GM23248 (cell line): ENCODE results near the gene SCYL3. TPM values are rescaled to one million over a fixed set of nuclear protein-coding genes. Genes with fewer than 3 reads are reported as not detected.
"Not testable (repeated sequence)": the region's sequence is repeated elsewhere in the genome, so short reads cannot be mapped to it uniquely, and the experiment has no call there.

ENCODE experiments used
- DNase-seq: peaks from one replicate; pipeline ENCODE4 v3.0.0-alpha.2; 2015
- H2AFZ ChIP-seq: fragments of 200-600 bp; sonication (generic); 2 replicates; pipeline ENCODE4 v1.6.1; 2016; ENCODE audit warnings: antibody characterized with exemption
- H3F3A ChIP-seq: fragments of 200-600 bp; sonication (generic); 2 replicates; pipeline ENCODE4 v1.6.1; 2016; ENCODE audit warnings: mild to moderate bottlenecking, antibody characterized with exemption, mixed run types; ENCODE audit not compliant: insufficient read depth
- H3K27ac ChIP-seq: fragments of 200-600 bp; sonication (generic); 2 replicates; pipeline ENCODE4 v1.5.1; 2016; ENCODE audit warnings: mild to moderate bottlenecking
- H3K27me3 ChIP-seq: fragments of 200-600 bp; sonication (generic); replicated peaks from 2 replicates; pipeline ENCODE4 v1.6.1; 2016; ENCODE audit warnings: mild to moderate bottlenecking; ENCODE audit not compliant: insufficient read depth
- H3K36me3 ChIP-seq: fragments of 200-600 bp; sonication (generic); 2 replicates; pipeline ENCODE4 v1.6.1; 2016; ENCODE audit warnings: low read depth, mild to moderate bottlenecking
- H3K4me1 ChIP-seq: fragments of 200-600 bp; sonication (generic); 2 replicates; pipeline ENCODE4 v1.6.1; 2016; ENCODE audit warnings: mild to moderate bottlenecking; ENCODE audit not compliant: insufficient read depth
- H3K4me2 ChIP-seq: fragments of 200-600 bp; sonication (generic); one replicate; pipeline ENCODE4 v1.6.1; 2016; ENCODE audit warnings: mild to moderate bottlenecking; ENCODE audit not compliant: unreplicated experiment
- H3K4me3 ChIP-seq: fragments of 200-600 bp; sonication (generic); 2 replicates; pipeline ENCODE4 v1.5.1; 2016; ENCODE audit warnings: mild to moderate bottlenecking
- H3K79me2 ChIP-seq: fragments of 200-600 bp; sonication (generic); 2 replicates; pipeline ENCODE4 v1.6.1; 2016; ENCODE audit warnings: mild to moderate bottlenecking; ENCODE audit not compliant: insufficient read depth
- H3K9ac ChIP-seq: fragments of 200-600 bp; sonication (generic); 2 replicates; pipeline ENCODE4 v1.6.1; 2016; ENCODE audit warnings: mild to moderate bottlenecking
- H3K9me2 ChIP-seq: fragments of 200-600 bp; sonication (generic); 2 replicates; pipeline ENCODE4 v1.6.1; 2016; ENCODE audit warnings: mixed run types, mild to moderate bottlenecking, moderate library complexity; ENCODE audit not compliant: insufficient read depth
- H3K9me3 ChIP-seq: fragments of 200-600 bp; sonication (generic); one replicate; pipeline ENCODE4 v1.6.1; 2017; ENCODE audit warnings: low read depth
- H4K20me1 ChIP-seq: fragments of 200-600 bp; sonication (generic); 2 replicates; pipeline ENCODE4 v1.6.0; 2016; ENCODE audit not compliant: insufficient read depth
- EZH2 ChIP-seq: fragments of 200-600 bp; sonication (generic); IDR thresholded peaks from 2 replicates; pipeline ENCODE4 v1.6.1; 2018; ENCODE audit warnings: antibody characterized with exemption, mild to moderate bottlenecking; ENCODE audit not compliant: insufficient read depth, poor library complexity, severe bottlenecking
- EZH2phosphoT487 ChIP-seq: fragments of 200-600 bp; sonication (generic); IDR thresholded peaks from 2 replicates; pipeline ENCODE4 v1.6.1; 2018; ENCODE audit warnings: antibody characterized with exemption, moderate library complexity, mild to moderate bottlenecking, low read depth; ENCODE audit not compliant: insufficient read depth
- WGBS, 2 experiments: methylation state at CpG; one replicate each; pipeline ENCODE4 v1.1.6; 2015 to 2017; ENCODE audit warnings: low lambda C conversion rate in 2 of 2, low coverage in 1 of 2; ENCODE audit errors: missing lambda C conversion rate in 2 of 2; 5-methylcytosine and 5-hydroxymethylcytosine counted together
- in situ Hi-C: fragments of 300-500 bp; cut with MboI; formaldehyde crosslinking; loops from 2 replicates; pipeline ENCODE4 v1.15.0; 2020
- polyA plus RNA-seq: library from polyadenylated mRNA; unstranded; fragments of >200 nt; fragmentation: Nextera tagmentation; extraction: Ambion mirVana; gene quantifications from 2 replicates; pipeline ENCODE4 v1.2.1, GENCODE V29; 2016
- total RNA-seq: library from RNA; depleted of rRNA; stranded (reverse); fragments of >200 nt; shearing (Covaris generic); gene quantifications from 2 replicates; pipeline ENCODE4 v1.2.3, GENCODE V29; 2014

SCYL3 gene
- total and polyA plus RNA-seq, 2 experiments from 2014 or later, result 5.8 to 7.6 TPM

DNA sequence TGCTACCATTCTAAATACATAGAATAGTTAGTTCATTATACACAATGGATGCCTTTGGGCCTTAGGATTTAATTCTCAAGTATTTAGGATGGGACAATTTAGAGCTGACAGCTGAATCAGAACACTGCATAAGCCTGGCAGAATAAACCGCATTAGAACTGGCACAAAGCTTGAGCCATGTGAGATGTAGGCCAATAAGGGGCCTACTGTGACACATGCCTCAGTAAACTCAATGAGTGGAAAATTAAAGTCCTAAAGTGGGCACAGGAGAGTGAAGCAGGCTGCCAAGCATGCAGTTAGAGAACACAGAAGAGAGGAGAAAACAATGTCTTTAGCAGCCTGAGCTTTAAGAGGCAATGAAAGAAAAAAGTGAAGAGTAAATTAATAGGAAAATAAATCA, 24.3 kb downstream of the SCYL3 start:
- Histone ChIP-seq H3K9me2 (no peaks in the 10 kb centered on the region), H3F3A (peaks cover 6% of the 10 kb centered on the region), H3K36me3 (peaks cover 60% of the 10 kb centered on the region), H4K20me1 (no peaks in the 10 kb centered on the region), H3K4me1 (peaks cover 22% of the 10 kb centered on the region), H3K4me3 (no peak overlapping the region), H3K9ac (no peak overlapping the region), H3K27me3 (no peaks in the 10 kb centered on the region), H3K27ac (no peak overlapping the region), H3K4me2 (no peak overlapping the region), H3K79me2 (no peaks in the 10 kb centered on the region), H3K9me3 (no peaks in the 10 kb centered on the region), H2AFZ (no peak overlapping the region)
- DNase-seq, result no peak
- in situ Hi-C loops, result no loop called here
- 61 to 68% methylated on average over 1 of the region's 1 CpG for WGBS, 2 experiments
- TF ChIP-seq EZH2, result no peak

DNA sequence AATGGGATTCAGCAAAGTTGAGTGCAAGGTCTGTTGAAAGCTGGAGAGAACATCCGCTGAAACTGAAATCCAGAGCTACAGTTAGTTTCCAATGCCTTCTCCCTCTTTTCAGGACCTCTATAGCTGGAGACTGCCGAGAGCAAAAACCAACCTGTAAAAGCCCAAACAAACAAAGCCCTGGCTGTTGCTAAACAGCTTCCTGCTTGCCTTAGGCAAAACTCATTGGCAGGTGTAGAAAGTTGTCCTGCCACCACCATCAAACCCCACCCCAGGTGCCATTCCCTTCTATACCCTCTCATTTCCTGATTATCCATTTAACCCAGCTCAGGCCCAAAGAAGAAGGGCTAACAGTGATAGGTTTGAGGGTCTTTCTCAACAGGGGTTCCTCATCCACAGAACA, 24.7 kb downstream of the SCYL3 start:
- H3K9ac ChIP-seq, result no peak overlapping the region
- in situ Hi-C loops, result no loop called here
- H3K9me2 ChIP-seq, result no peaks in the 10 kb centered on the region
- TF ChIP-seq EZH2 (no peak), EZH2phosphoT487 (no peak)
- H3F3A ChIP-seq, result peaks cover 4% of the 10 kb centered on the region
- no peak for DNase-seq
- H3K4me3 ChIP-seq, result no peak overlapping the region
- H2AFZ ChIP-seq, result no peak overlapping the region
- peaks cover 19% of the 10 kb centered on the region for H3K4me1 ChIP-seq
- H3K36me3 ChIP-seq, result peaks cover 61% of the 10 kb centered on the region
- H3K4me2 ChIP-seq, result no peak overlapping the region
- H3K27me3 ChIP-seq, result no peaks in the 10 kb centered on the region
- WGBS, 2 experiments, result 100% methylated on average over 2 of the region's 2 CpGs
- H3K27ac ChIP-seq, result no peak overlapping the region
- H4K20me1 ChIP-seq, result no peaks in the 10 kb centered on the region
- H3K79me2 ChIP-seq, result no peaks in the 10 kb centered on the region
- H3K9me3 ChIP-seq, result no peaks in the 10 kb centered on the region

DNA sequence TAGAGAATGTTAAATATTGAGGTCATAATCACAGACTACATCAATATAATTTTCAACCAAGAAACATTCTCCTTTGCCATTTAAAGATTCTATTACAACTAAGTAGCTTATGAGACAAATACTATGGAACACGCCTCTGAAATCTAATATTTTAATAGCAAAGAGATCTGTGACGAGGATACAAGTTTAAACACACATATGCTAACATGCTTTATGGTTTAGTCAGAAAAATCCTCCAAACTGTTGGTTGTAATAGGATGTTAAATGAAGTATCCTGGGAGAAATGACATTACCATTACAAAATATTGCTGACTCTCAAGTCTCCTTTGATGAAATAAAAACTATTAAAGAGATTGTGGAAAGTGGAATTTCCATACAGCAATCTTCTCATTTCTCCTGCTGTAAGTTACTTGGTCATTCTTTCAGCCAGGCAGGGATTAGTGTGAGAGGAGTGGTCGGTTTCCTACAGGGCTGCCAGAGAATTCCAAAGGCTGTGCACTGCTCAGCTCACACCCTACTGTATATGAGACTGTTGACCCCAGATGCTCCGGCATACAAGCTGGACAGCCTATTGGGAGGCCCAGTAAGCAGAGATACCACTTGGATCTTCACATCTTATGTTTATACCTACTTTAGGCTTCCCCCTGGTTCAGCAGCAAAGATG, 26.6 kb downstream of the SCYL3 start:
- in situ Hi-C loops, result no loop called here
- peaks cover 66% of the 10 kb centered on the region for H3K36me3 ChIP-seq
- no peaks in the 10 kb centered on the region for H3K27me3 ChIP-seq

DNA sequence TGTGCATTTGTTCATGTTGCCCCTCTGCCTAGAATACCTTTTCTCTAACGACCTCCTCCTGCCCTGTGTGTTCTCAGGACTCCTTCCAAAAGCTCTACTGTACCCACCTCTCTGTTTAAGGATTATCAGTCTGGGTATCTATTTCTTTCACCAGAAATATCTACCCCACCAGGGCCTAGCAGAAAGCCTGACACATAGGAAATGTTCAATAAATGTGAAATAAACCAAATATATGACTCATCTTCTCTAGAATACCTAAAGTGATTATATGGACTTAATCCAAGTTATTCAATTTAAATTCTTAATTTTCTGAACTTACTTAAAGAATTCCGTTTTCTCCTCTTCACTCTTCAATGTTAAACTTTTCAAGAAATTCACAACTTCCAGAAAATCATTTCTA, 27.1 kb downstream of the SCYL3 start:
- H3K9ac ChIP-seq, result no peak overlapping the region
- no peaks in the 10 kb centered on the region for H3F3A ChIP-seq
- no peak overlapping the region for H3K27ac ChIP-seq
- H3K9me3 ChIP-seq, result no peaks in the 10 kb centered on the region
- no peaks in the 10 kb centered on the region for H3K9me2 ChIP-seq
- H3K4me3 ChIP-seq, result no peak overlapping the region
- DNase-seq, result no peak
- in situ Hi-C loops, result no loop called here
- TF ChIP-seq EZH2 (no peak), EZH2phosphoT487 (no peak)
- H3K36me3 ChIP-seq, result peaks cover 67% of the 10 kb centered on the region
- H4K20me1 ChIP-seq, result no peaks in the 10 kb centered on the region
- no peak overlapping the region for H2AFZ ChIP-seq
- H3K79me2 ChIP-seq, result no peaks in the 10 kb centered on the region
- H3K4me1 ChIP-seq, result 0 out of 2 replicates have a peak, but pooled peaks cover 7% of the 10 kb centered on the region
- 93 to 100% methylated on average over 2 of the region's 2 CpGs for WGBS, 2 experiments
- H3K27me3 ChIP-seq, result no peaks in the 10 kb centered on the region
- H3K4me2 ChIP-seq, result no peak overlapping the region

More for the DNA sequence above, 26.6 kb downstream of the SCYL3 start:
- no peaks in the 10 kb centered on the region for H3K9me3 ChIP-seq
- WGBS, 2 experiments, result 81 to 85% methylated on average over 4 of the region's 4 CpGs
- H4K20me1 ChIP-seq, result no peaks in the 10 kb centered on the region
- no peak overlapping the region for H3K9ac ChIP-seq
- H3K4me3 ChIP-seq, result no peak overlapping the region
- H3K9me2 ChIP-seq, result no peaks in the 10 kb centered on the region
- no peaks in the 10 kb centered on the region for H3F3A ChIP-seq
- 0 out of 2 replicates have a peak, but pooled peaks cover 7% of the 10 kb centered on the region for H3K4me1 ChIP-seq
- H2AFZ ChIP-seq, result no peak overlapping the region
- no peak overlapping the region for H3K27ac ChIP-seq
- no peaks in the 10 kb centered on the region for H3K79me2 ChIP-seq
- DNase-seq, result no peak
- TF ChIP-seq EZH2phosphoT487, result no peak
- TF ChIP-seq EZH2, result no peak
- H3K4me2 ChIP-seq, result no peak overlapping the region

DNA sequence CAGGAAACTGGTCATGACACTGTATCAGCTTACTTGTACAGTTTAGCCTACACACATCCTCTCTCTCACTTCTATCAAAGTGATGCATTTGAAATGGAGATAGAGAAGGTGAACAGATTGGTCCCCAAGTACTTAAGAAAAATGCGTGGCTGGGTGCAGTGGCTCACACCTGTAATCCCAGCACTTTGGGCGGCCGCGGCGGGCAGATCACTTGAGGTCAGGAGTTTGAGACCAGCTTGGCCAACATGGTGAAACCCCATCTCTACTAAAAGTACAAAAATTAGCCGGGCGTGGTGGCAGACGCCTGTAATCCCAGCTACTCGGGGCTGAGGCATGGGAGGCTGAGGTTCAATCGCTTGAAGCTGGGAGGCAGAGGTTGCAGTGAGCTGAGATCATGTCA, 29.2 kb downstream of the SCYL3 start:
- H3K27me3 ChIP-seq, H4K20me1 ChIP-seq, DNase-seq, H3K79me2 ChIP-seq, H3F3A ChIP-seq, H3K4me3 ChIP-seq, H3K4me1 ChIP-seq, H3K27ac ChIP-seq, H3K4me2 ChIP-seq, H3K9me2 ChIP-seq, H2AFZ ChIP-seq, H3K9me3 ChIP-seq, in situ Hi-C loops, H3K9ac ChIP-seq: not testable (repeated sequence)
- 94 to 98% methylated on average over 10 of the region's 10 CpGs for WGBS, 2 experiments
- H3K36me3 ChIP-seq, result peaks cover 59% of the 10 kb centered on the region
